ENCODE measurements around the gene SMG6. TPM values are rescaled to one million over a fixed set of nuclear protein-coding genes. Genes with fewer than 3 reads are reported as not detected.

Gene SMG6
- total RNA-seq, 1 experiment from 2014 or later: 28.6 TPM

- Histone ChIP-seq H3K4me1 (ENCODE audit: insufficient read depth, low read length) (no peaks in the 10 kb centered on the region), H2AFZ (ENCODE audit: low read length) (no peak overlapping the region), H3K79me1 (ENCODE audit: insufficient read depth, low read depth, low read length, poor library complexity, severe bottlenecking) (no peaks in the 10 kb centered on the region), H3K56ac (ENCODE audit: insufficient read length, low read depth, low read length) (no peak overlapping the region), H3K14ac (ENCODE audit: insufficient read depth, low read length) (no peak overlapping the region), H4K91ac (ENCODE audit: insufficient read length, low read depth, low read length) (no peak overlapping the region), H2BK12ac (ENCODE audit: insufficient read length, low read depth, low read length) (no peak overlapping the region), H3T11ph (ENCODE audit: low read length) (no peak overlapping the region), H4K20me1 (ENCODE audit: control insufficient read depth, insufficient read depth, insufficient read length) (no peaks in the 10 kb centered on the region), H2BK15ac (ENCODE audit: low read depth, low read length) (no peak overlapping the region), H3K9me3 (ENCODE audit: control insufficient read depth, low read depth, low read length) (no peaks in the 10 kb centered on the region), H3K27me3 (ENCODE audit: insufficient read depth, low read length) (no peaks in the 10 kb centered on the region), H2BK120ac (ENCODE audit: low read depth, low read length, poor library complexity, severe bottlenecking) (no peak overlapping the region), H3K4me2 (ENCODE audit: insufficient read depth, insufficient read length, low read length) (no peak overlapping the region), H3K23me2 (ENCODE audit: insufficient read length, low read depth, low read length, poor library complexity, severe bottlenecking) (no peaks in the 10 kb centered on the region), H2BK5ac (ENCODE audit: insufficient read length, low read length) (no peak overlapping the region), H3K9ac (ENCODE audit: extremely low read depth, insufficient read length, low read length) (no peak overlapping the region), H4K5ac (ENCODE audit: insufficient read length, low read depth, low read length) (no peak overlapping the region), H2BK20ac (ENCODE audit: low read depth, low read length, poor library complexity, severe bottlenecking) (no peak overlapping the region), H3K79me2 (ENCODE audit: insufficient read depth, low read length) (no peaks in the 10 kb centered on the region), H4K8ac (replicated peaks; ENCODE audit: insufficient read length, low read depth, low read length) (no peak overlapping the region), H3K18ac (ENCODE audit: insufficient read length, low read depth, low read length) (no peak overlapping the region), H3K23ac (ENCODE audit: insufficient read length, low read depth, low read length) (no peak overlapping the region), H2AK5ac (ENCODE audit: insufficient read length, low read length) (no peak overlapping the region), H3K27ac (ENCODE audit: insufficient read length, low read depth, low read length) (no peak overlapping the region), H3K4ac (ENCODE audit: low read depth, low read length) (no peak overlapping the region)
- Mint-ChIP-seq H3K27me3 (ENCODE audit: low read depth) (no peaks in the 10 kb centered on the region), H3K36me3 (ENCODE audit: insufficient read depth in 1 of 3, low read depth in 3 of 3) (peaks cover 5 to 37% (median 17%) of the 10 kb centered on the region in 3 experiments), H3K4me1 (peaks cover 5 to 19% of the 10 kb centered on the region in 2 experiments), H3K4me3 (no peak overlapping the region), H3K27ac (peak overlapping the region in 2 of 3 experiments; percentile 68 to 88; a peak in 4 of 7 replicates), H3K9me3 (no peaks in the 10 kb centered on the region)
- no peak for DNase-seq
- WGBS (ENCODE audit: extremely low coverage, insufficient read length, low lambda C conversion rate): no CpG with 5 or more reads among the region's 17 CpGs
- TF ChIP-seq CTCF (conservative IDR thresholded peaks at IDR 0.05): no peak
Observed at GRCh38 chr17:2076087-2076984, 227.2 kb downstream of the SMG6 start.
